Measurements from ENCODE around the gene SPOUT1.
"Not testable (repeated sequence)": the region's sequence is repeated elsewhere in the genome, so short reads cannot be mapped to it uniquely, and the experiment has no call there.

SPOUT1 gene

DNA sequence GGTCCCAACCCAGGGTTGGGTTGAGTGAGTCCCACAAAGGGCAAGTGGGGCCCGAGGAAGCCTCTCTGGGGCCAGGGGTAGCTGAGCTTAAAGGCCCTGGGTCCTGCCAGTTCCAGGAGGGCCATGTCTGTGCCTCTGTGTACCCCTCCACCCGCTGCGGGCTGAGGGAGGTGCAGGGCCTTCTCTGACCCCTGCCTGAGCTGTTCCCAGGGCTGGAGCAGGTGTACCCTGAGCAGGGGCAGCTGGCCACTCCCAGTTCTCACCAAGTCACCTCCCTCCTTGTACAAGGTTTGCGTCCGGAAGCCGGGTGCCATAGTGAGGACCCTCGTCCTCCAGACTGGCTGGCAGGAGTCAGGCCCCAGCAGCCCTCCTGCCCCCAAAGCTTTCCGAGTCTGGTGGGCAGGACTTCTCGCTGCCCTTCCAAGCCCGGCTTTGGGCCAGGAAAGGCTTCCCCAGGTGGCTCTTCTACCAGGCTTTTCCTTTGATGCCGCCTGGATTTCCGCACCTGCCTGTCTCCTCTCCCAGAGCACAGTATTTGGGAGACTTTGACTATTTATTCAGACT, 20.5 kb downstream of the SPOUT1 start:
- no peak for DNase-seq

DNA sequence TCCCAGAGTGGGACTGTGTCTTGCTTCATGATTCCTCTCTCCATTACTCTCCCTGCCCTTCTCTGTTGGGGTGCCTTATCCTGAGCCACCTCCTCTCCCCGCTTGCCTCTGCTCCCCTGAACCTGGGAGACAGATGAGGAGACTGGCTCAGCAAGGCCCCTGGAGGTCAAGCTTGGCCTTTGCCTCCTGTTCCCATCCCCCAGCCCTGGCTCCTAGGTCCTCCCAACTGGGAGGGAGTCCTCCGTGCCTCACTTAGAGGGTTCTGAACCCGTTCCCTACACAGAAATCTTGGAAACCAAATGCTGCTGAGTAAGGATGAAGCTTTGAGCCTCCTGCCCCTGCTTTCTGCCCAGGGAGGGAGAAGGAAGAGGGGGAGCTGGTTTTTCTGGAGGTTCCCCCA, 21.1 kb downstream of the SPOUT1 start:
- no peak for DNase-seq

DNA sequence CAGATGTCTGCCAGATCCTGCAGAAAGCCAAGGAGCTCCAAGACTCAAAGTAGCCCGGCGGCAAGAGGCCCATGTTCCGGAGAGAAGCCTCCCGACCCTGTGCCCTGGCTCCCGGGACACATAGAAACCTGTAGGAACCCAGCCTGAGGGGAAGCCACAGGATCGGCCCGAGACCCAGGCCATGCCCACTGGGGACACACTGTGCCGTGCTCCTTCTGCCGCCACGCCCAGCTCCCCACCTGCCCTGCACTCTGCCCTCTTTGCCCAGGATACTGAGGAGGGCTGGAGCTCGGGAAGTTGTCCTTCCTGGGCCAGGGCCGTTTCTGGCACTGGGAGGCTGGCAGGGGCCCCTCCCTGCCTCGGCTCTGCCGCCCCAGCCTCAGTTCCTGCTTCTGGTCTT, 21.8 kb downstream of the SPOUT1 start:
- DNase-seq, result no peak

DNA sequence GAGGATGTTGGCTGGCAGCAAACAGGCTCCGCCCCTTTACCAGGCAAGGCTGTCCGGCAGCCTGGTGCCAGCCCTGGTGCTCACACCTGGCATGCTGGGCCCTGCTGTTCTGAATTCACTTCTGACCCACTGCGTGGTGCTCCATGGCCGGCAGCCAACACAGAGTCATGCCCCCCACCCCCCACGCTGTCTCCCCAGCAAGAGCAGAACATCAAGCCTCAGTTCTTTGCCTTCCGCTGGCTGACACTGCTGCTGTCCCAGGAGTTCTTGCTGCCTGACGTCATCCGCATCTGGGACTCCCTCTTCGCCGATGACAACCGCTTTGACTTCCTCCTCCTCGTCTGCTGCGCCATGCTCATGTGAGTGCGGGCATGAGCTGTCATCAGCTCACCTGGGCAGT, 23.9 kb downstream of the SPOUT1 start:
- no peak for DNase-seq

DNA sequence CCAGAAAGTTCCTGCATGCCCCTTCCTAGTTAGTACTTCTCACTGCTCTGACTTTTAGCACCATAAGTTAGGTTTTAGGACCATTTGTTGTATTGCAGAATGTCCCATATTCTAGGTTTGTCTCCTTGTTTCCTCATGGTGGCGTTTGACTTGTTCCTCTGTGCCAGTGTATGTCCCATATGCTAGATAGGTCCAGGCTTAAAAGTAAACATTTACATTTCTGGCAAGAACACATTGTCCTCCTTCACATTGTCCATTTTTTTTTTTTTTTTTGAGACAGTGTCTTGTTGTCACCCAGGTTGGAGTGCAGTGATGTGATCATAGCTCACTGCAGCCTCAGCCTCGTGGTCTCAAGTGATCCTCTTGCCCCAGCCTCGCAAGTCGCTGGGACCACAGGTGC, 27.1 kb downstream of the SPOUT1 start:
- no peak for DNase-seq

DNA sequence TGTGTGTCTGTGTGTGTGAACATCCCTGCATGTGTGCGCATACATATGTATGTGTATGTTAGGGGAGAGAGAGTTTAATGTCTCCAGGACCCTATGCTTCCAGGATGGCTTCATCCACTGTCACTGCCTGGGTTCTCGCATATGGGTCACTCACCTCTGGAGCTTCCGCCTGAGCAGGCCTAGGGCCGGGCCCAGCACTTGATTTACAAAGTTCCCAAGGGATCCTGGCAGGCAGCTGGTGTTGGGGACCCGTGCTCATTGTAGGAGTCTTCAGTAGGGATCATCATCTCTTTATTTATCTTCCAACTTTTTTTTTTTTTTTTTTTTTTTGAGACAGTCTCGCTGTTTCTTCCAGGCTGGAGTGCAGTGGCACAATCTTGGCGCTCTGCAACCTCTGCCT, 29.5 kb downstream of the SPOUT1 start:
- DNase-seq, result no peak

DNA sequence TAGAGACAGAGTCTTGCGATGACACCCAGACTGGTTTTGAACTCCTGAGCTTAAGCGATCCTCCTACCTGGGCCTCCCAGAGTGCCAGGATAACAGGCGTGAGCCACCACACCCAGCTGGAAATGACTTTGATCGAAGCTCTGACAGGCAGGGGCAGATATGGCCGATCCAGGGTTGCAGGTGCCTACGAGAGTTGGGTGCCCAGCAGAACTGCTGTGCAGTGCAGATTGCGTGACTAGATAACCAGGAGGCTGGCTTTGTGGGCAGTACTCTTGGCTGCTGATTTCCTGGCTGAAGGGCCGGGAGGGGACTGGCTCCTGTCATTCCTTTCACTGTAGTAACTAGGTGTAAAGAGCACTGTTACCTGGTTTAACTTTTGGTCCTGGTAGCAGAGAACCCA, 30.7 kb downstream of the SPOUT1 start:
- no peak for DNase-seq

DNA sequence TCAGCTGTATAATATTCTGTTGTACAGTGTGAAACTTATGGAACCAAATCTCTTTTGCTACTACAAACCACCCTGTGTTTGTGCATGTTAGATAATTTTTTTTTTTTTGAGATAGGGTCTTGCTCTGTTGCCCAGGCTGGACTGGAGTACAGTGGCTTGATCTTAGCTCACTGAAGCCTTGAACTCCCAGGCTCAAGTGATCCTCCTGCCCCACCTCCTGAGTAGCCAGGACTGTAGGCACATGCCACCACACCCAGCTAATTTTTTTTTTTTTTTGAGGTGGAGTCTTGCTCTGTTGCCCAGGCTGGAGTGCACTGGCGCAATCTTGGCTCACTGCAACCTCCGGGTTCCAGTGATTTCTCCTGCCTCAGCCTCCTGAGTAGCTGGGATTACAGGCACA, 34.6 kb downstream of the SPOUT1 start:
- DNase-seq, result not testable (repeated sequence)

DNA sequence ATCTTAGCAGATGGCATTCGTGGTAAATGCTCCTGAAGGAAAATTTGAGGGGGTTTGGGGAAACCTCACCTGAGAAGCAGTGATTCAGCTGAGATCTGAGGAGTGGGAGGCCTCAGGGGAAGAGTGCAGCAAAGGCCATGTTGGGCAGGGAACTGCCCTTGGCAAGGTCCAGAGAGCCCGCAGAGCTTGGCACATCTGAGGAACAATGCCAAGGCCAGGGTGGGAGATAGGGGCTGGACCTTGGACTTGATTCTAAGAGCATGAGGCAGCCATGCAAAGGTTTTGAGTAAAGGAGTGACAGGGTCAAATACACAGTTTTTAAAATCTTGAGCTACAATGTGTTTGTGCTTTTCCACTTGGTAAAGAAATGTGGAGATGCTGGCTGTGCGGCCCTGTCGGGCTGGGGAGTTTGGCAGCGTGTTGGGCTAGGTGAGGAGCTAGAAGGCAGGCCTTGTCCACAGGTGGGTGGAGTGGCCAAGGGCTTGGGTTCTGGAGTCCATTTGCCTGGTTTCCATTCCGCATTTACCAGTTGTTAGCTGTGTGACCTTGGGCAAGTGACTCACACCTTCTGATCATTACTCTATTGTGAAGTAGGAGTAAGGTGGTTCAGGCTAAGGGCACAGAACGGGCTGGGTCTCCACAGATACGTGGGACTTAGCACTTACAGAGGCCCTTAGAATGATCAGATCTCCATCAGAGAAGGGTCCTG, 36.5 kb downstream of the SPOUT1 start:
- no peak for DNase-seq

DNA sequence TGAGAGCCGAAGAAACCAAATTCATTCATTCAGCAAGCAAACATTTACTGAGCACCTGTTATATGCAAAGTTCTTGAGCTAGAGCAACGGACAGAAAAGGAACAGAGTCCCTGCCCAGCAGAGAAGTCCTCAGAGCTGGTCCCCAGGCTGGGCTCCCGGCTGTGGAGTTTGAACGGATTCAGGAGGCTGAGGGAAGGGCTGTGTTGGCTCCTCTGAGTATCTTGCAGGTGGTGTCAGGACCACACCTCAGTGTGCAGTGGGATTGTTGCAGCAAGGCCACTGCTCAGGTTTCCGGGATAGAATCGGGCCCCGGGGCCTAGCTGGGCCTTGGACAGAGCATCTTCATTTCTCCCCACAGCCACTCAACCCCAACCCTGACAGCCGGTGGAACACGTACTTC, 37.5 kb downstream of the SPOUT1 start:
- DNase-seq, result no peak

DNA sequence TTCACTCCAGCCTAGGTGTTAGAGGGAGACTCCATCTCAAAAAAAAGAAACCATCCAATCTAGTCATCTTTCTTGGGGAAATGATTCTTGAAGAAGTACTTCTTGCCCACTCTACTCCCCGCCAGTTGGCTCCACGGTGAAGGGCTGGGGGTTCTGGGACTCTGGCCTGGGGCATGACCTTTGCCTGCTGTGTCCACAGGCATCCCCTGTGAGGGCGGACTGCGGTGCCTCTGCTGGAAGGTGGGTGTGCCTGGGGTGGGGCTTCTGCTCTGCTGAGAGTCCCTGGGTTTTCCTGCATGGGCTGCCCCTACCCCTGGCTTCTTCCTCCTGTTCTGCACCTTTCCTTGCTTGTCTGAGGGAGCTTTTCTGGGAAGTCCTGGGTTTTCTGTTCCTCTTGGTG, 39.1 kb downstream of the SPOUT1 start:
- DNase-seq, result no peak

DNA sequence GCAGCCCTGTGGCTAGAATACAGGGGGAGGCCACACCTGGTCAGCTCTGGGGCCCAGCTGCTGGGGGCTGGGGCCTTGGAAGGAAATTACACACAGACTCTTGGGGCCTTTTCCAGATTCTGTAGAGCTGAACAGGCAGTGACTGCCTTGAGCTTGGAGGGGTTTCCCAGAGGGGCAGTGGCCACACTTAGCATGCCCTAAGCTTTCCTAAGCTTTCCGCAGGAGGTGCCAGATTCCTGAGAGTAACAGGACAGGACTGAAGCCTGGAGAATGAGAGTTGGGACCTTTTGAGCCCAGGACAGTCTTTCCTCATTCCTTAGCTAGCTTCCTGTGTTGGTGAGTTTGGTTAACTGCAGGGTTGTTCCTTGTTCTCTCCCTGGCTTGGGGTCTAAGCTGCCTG, 41.1 kb downstream of the SPOUT1 start:
- no peak for DNase-seq

DNA sequence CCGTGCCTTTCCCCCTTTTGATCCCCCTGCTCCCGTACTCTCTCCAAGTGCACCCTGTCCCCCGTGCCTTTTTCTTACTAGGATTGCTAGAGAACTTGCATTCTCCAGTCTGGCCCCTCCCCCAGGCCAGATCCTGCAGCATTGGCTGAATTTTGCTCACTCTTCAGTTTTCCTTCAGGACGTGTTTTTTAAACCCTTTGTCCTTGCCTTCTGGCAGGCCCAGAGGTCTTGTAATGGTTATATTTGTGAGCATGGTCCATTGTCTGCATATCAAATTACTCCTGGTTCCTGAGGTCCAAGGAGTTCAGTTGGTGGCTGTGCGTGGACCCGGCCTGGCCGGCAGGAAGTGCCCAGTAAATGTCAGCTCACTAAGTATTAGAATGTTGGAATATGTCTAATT, 41.9 kb downstream of the SPOUT1 start:
- DNase-seq, result no peak

DNA sequence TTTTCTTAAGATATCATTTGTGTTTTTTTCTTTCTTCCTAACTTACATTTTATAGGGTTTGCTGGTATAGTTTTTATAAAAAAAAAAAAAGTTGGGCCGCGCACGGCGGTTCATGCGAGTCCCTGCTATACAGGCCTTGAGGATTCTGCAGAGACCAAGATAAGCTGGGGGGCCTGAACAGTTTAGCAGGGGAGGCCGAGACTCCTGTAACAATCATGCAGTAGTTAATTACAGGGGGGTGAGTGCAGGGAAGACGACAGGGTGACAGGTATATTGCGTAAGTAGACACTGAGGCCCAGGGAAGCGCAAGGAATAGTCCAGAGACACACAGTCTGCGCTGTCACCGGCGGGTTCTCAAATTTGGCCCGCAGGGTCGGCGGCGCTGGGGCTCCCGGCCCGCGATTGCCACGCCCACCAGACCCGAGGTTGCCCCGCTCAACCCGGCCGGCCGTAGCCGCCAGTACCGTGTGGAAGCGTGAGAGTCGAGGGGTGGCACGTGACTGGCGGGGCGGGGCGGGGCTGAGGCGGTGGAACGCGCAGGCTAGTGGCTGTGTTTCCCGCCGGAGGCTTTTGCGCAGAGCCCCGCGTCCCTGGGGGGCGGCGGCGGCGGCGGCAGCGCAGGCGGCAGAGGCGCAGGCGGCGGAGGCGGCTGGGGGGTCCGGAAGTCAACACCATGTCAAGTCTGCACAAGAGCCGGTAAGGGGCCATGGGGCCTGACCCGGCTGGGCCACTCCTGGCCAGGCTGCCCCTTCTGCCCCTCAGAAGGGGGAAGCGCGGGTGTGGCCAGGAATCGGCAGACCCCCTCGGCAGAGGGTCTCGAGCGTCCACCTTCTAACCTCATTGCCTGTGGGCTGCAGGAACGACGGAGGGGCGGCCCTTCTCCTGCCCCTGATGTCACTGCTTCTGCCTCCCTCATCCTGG, 42.7 kb downstream of the SPOUT1 start, which contains the start of gene TBC1D13:
Gene TBC1D13 (plus strand): TSS at position 573 of the 921 bp plus-strand sequence. CDS start 101 bp downstream, at position 674.
- DNase-seq, result peak; percentile 97

DNA sequence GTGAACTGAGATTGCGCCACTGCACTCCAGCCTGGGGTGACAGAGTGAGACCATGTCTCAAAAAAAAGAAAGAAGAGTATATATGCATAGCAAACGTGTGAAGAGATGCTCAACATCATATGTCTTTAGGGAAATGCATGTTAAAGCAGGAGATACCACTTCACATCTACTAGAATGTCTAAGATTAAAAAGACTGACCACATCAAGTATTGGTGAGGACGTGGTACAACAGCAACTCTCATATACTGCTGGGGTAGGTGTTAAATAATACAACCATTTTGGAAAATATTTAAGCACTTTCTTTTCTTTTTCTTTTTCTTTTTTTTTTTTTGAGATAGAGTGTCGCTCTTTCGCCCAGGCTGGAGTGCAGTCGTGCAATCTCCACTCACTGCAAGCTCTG, 44.2 kb downstream of the SPOUT1 start:
- DNase-seq, result no peak

DNA sequence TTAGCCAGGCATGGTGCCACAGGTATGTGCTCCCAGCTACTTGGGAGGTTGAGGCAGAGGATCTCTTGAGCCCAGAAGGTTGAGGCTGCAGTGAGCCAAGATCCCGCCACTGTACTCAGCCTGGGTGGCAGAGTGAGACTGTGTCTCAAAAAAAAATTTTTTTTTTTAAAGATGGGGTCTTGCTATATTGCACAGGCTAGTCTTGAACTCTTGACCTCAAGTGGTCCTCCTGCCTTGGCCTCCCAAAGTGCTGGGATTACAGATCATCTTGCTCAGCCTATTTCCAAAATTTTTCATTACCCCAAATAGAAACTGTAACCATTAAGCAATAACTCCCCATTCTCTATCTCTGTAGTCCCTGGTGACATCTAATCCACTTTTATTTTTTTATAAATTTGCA, 46.9 kb downstream of the SPOUT1 start:
- DNase-seq, result no peak

DNA sequence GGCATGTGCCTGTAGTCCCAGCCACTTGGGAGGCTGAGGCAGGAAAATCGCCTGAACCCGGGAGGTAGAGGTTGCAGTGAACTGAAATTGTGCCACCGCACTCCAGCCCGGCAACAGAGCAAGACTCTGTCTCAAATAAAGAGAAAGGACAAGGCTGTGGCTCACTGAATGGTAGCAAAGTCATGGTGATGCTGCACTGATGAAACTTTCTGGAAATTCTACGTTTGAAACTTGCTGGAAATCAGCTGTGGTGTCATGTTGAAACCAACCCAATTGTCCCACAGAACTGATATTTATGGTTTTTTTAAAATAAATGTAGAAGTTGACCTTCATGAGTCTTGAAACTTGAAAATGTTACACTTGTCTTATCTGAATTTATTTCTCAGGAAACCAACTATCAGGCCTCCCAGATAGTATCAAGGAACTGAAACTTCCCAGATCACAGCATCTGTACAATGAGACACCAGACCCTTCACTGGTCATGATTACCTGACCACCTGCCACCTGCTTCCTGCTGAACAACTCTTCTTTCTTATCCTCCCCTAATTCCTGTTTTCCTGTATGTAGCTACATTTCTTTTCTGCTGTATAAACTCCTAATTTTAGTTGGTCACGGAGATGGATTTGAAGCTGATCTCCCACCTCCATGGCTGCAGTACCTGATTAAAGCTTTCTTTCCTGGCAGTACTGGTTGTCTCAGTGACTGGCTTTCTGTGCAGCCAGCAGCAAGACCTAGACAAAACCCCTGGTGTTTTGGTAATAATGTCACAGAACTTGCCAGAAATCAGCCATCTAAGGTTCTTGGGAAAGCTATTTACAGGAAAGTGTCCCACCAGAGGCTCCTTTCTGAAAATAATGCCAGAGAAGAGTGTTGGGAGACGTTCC, 48.2 kb downstream of the SPOUT1 start:
- no peak for DNase-seq

DNA sequence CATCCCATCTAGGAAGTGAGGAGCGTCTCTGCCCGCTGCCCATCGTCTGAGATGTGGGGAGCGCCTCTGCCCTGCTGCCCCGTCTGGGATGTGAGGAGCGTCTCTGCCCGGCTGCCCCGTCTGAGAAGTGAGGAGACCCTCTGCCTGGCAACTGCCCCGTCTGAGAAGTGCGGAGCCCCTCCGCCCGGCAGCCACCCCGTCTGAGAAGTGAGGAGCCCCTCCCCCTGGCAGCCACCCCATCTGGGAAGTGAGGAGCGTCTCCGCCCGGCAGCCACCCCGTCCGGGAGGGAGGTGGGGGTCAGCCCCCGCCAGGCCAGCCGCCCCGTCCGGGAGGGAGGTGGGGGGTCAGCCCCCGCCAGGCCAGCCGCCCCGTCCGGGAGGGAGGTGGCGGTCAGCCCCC, 49.5 kb downstream of the SPOUT1 start:
- not testable (repeated sequence) for DNase-seq

DNA sequence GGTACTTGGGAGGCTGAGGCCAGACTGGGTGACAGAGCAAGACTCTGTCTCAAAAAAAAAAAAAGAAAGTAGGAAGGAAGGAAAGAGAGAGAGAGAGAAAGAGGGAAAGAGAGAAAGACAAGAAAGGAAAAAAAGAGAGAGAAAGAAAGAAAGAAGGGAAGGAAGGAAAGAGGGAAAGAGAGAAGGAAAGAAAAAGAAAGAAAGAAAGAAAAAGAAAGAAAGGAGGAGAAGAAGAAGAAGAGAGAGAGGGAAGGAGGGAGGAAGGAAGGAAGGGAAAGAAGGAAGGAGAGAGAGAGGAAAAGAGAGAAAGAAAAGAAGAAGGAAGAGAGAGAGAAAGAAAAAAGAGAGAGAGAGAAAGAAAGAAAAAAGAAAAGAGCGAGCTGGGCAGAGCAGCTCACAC, 54.8 kb downstream of the SPOUT1 start:
- no peak for DNase-seq

DNA sequence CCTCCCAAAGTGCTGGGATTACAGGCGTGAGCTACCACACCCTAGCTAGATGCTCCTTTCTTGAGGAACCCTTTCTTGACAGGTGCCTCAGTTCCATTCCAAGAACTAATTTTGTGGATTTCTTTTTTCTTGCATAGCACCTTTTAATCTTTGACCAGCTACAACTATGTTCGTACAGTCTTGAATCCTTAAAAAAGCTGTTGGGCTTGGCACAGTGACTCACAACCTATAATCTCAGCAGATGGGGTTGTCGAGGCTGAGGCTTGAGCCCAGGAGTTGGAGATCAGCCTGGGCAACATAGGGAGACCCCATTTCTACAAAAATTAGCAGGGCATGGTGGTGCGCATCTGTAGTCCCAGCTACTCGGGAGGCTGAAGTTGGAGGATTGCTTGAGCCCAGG, 56.5 kb downstream of the SPOUT1 start:
- DNase-seq, result no peak

DNA sequence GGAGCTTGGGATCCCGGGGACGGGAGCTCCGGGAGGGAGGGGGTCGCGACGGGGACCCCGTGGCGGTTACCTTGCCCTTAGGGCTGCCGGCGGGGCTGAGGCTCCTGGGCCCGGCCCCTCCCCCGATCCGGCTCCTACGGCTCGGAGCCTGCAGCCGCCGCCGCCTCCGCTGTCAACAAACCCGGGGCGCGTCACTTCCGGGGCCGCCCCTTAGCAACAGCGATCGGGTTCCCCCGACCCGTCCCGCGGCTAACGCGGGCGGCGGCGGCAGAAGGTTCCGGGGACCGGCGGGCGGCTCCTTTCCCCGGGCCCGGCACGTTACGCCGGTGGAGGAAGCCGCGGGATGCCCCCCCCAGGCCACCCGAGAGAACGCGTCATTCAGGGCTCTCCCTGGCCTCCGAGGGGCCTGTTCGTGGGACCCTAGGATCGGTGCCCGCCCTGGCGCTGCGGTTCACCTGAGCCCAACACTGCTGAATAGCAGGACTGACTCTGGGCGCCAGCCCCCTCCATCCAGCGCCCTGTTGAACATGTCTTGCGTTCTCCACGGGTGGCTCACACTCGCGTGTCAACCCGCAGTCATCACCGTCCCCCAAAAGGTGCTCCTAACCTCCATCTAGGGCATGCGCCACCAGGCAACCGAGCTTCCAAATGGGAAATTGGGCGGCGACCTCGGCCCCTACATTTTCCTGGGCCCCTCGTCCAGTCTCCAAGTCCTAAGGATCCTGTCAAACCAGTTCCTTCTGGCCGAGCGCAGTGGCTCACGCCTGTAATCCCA, 57.7 kb downstream of the SPOUT1 start, which contains the start of gene ZER1:
Gene ZER1 (minus strand): TSS at position 183 of the 775 bp plus-strand sequence. CDS start 16,362 bp downstream, outside the sequence.
- DNase-seq, result peak; percentile 97
